K562 (cell line): ENCODE results near the gene CDIPT. TPM values are rescaled to one million over a fixed set of nuclear protein-coding genes. Genes with fewer than 3 reads are reported as not detected.

Source experiments
- CBFA2T3 ChIP-seq: fragments of 450-650 bp; IDR thresholded peaks from 2 replicates; pipeline ENCODE4 v1.6.1; 2017
- CBX5 ChIP-seq: IDR thresholded peaks from 2 replicates; pipeline ENCODE4 v1.6.1; 2014; ENCODE audit warnings: low read depth, borderline replicate concordance
- EWSR1 ChIP-seq: fragments of 450-650 bp; IDR thresholded peaks from 2 replicates; pipeline ENCODE4 v1.6.1; 2018; ENCODE audit warnings: borderline replicate concordance, mild to moderate bottlenecking, low read depth, moderate library complexity; ENCODE audit not compliant: partially characterized antibody
- ILK ChIP-seq: fragments of 450-650 bp; IDR thresholded peaks from 2 replicates; pipeline ENCODE4 v1.6.1; 2016; ENCODE audit warnings: missing genetic modification characterization, low read depth, mild to moderate bottlenecking, missing compliant biosample characterization, moderate library complexity, borderline replicate concordance
- IRF1 ChIP-seq: sonication (generic); formaldehyde crosslinking; IDR thresholded peaks from 2 replicates; pipeline ENCODE4 v1.8.0; 2022; ENCODE audit warnings: missing genetic modification reagents, mild to moderate bottlenecking, borderline replicate concordance
- RBM17 ChIP-seq: fragments of 200-400 bp; formaldehyde crosslinking; IDR thresholded peaks from 2 replicates; pipeline ENCODE4 v1.6.1; 2017; ENCODE audit warnings: low read depth, mild to moderate bottlenecking, low read length, borderline replicate concordance
- SIN3B ChIP-seq: fragments of 450-650 bp; IDR thresholded peaks from 2 replicates; pipeline ENCODE4 v1.6.1; 2017; ENCODE audit warnings: low read depth, mild to moderate bottlenecking, moderate library complexity
- SMAD4 ChIP-seq: fragments of 250-450 bp; sonication (Bioruptor Pico); conservative IDR thresholded peaks from 2 replicates; pipeline ENCODE4 v1.8.0; 2021; ENCODE audit warnings: inconsistent platforms, mild to moderate bottlenecking, moderate library complexity
- TEAD1 ChIP-seq, 2 experiments: fragments of 450-650 bp in 1 of 2; sonication (generic) in 1 of 2; formaldehyde crosslinking; IDR thresholded peaks; 2 replicates each; pipeline versions ENCODE4 v1.4.0 to v1.8.0; 2020 to 2022; ENCODE audit warnings: mild to moderate bottlenecking in 2 of 2, missing genetic modification reagents in 1 of 2
- ZBTB40 ChIP-seq, 2 experiments: fragments of 450-650 bp in 1 of 2; sonication (generic) in 1 of 2; formaldehyde crosslinking in 1 of 2; IDR thresholded peaks; 2 replicates each; pipeline versions ENCODE4 v1.7.1 to v1.9.0; 2016 to 2022; ENCODE audit warnings: inconsistent platforms in 1 of 2, mild to moderate bottlenecking in 1 of 2, missing genetic modification reagents in 1 of 2
- ZFP30 ChIP-seq: fragments of 250-450 bp; sonication (Bioruptor Pico); IDR thresholded peaks from 2 replicates; pipeline ENCODE4 v1.8.0; 2022; ENCODE audit warnings: moderate library complexity, mild to moderate bottlenecking, inconsistent platforms, borderline replicate concordance
- ZNF224 ChIP-seq: sonication (generic); formaldehyde crosslinking; IDR thresholded peaks from 2 replicates; pipeline ENCODE4 v1.8.0; 2022; ENCODE audit warnings: mild to moderate bottlenecking, missing genetic modification reagents
- ZNF277 ChIP-seq: fragments of 250-450 bp; sonication (Bioruptor Pico); IDR thresholded peaks from 2 replicates; pipeline ENCODE4 v1.8.0; 2022; ENCODE audit warnings: inconsistent platforms, mild to moderate bottlenecking, moderate library complexity, borderline replicate concordance
- polyA plus RNA-seq, 8 experiments: library from polyadenylated mRNA; depleted of rRNA in 4 of 8; stranded (reverse) in 5 of 8; unstranded in 3 of 8; fragments of >200 nt; fragmentation: Nextera tagmentation in 2 of 8; fragmentation: Illumina TruSeq in 1 of 8; extraction: Ambion mirVana in 2 of 8; extraction: Trizol in 1 of 8; gene quantifications; 2 replicates each; pipeline versions ENCODE4 v1.2.1 to v1.2.3, GENCODE V29; 2011 to 2014; ENCODE audit warnings: inconsistent platforms in 1 of 8, missing spikeins in 1 of 8
- total RNA-seq, 7 experiments: library from RNA; depleted of rRNA in 6 of 7; stranded (reverse); fragments of >200 nt in 6 of 7; fragmentation: Illumina TruSeq in 2 of 7; extraction: Trizol in 2 of 7; gene quantifications; 2 replicates each; pipeline versions ENCODE4 v1.2.1 to v1.2.3, GENCODE V29; 2011 to 2021; ENCODE audit warnings: low replicate concordance in 1 of 7
- TF ChIP-seq, protein P1 (sequence below): fragments of 250-450 bp; sonication (Bioruptor Pico); IDR thresholded peaks from 2 replicates; pipeline ENCODE4 v1.4.0; 2020; ENCODE audit warnings: mild to moderate bottlenecking, moderate library complexity

CDIPT gene
- total and polyA plus RNA-seq, 9 of the 15 experiments (the other 6 are each of a cell fraction or from before 2014, with no cell fraction given): 1.3 to 37.0 (median 23.0) TPM

- TF ChIP-seq ZBTB40 (IDR thresholded peaks at IDR 0.05) (no peak), ZBTB40 (CRISPR knock-in tag; IDR thresholded peaks at IDR 0.05) (no peak), ZFP30 (CRISPR knock-in tag) (no peak), CBFA2T3 (no peak), TEAD1 (CRISPR knock-in tag; IDR thresholded peaks at IDR 0.05) (peak in 1 of 2 experiments; percentile 78; a peak in 2 of 4 replicates), CBX5 (no peak), ZNF277 (CRISPR knock-in tag) (no peak), SIN3B (no peak), ZNF224 (CRISPR knock-in tag) (no peak), RBM17 (no peak), IRF1 (CRISPR knock-in tag) (peak; percentile 40; the same call in 1 of the 2 replicates), ILK (tag) (no peak), EWSR1 (no peak), SMAD4 (CRISPR knock-in tag) (0 out of 2 replicates have a peak, but pooled peaks have one; percentile 50)
- TF ChIP-seq, protein P1, sequence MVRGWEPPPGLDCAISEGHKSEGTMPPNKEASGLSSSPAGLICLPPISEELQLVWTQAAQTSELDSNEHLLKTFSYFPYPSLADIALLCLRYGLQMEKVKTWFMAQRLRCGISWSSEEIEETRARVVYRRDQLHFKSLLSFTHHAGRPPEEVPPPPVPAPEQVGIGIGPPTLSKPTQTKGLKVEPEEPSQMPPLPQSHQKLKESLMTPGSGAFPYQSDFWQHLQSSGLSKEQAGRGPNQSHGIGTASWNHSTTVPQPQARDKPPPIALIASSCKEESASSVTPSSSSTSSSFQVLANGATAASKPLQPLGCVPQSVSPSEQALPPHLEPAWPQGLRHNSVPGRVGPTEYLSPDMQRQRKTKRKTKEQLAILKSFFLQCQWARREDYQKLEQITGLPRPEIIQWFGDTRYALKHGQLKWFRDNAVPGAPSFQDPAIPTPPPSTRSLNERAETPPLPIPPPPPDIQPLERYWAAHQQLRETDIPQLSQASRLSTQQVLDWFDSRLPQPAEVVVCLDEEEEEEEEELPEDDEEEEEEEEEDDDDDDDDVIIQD (CRISPR knock-in tag): no peak
Observed at GRCh38 chr16:29899516-29900101, 36.6 kb upstream of the CDIPT start, which contains the start of gene SEZ6L2 (continued).
